Activated CD8-positive, alpha-beta memory T cell treated with anti-CD3 and anti-CD28 coated beads, Interleukin-2, amount 50 U/mL, for 24 hours (primary cell): ENCODE results near the gene TBC1D14.

ENCODE experiments used
- DNase-seq: peaks from one replicate; pipeline ENCODE4 v3.0.0-alpha.2; 2020; ENCODE audit errors: extremely low read depth

TBC1D14 gene

DNA sequence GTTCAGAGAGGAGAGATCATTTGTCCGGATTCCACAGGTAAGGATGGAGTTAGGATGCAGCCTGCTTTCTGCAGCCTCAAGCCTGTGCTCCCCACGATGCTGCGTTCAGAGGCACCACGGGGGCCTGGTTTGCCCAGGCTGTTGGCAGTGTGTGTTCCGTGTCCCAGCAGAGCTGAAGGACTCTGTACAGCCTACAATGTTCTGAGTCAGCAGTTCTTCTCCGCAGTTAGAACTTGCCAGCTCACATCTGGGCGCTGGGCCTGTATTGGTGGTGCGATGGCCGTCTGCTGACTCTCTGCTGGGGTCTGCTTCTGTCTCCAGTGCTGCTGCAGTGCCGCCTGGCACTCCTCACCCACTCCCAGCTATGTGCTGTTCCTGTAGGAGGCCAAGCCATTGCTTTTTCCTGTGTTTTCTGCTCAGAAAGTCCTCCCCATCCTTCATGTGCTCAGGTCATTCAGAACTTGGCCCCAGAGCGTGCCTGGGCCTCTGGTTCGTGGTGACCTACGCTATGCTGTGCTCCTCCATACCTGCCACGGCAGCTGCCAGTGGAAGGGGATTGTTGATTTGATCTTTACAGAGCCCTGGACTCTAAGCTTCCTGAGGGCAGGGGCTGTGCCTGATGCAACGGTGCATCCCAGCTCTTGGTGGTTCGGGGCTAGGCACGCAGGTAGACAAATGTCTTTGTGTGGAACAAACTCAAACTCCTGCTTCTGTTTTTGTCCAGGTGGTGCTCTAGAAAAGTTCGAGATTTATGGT, 91.0 kb downstream of the TBC1D14 start:
- no peak for DNase-seq

DNA sequence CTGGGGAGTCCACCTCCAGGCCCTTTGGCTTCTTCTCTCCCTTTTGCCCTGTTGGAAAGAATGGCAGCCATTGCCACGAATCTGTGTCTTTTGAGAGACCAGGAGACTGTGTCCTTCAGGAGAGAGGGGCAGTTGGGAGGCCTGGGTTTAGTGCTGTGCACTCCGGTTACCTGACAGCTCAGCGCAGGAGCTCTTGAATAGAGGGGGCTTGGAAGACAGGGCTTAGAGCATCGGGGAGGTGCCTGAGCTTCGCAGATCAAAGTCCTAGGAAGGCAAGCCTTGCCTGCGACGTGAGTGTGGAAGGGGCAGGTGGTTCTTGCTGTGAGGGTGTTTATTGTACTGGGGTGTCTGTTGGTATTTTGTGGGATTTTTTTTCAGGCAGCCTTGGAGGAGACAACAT, 91.6 kb downstream of the TBC1D14 start:
- no peak for DNase-seq

DNA sequence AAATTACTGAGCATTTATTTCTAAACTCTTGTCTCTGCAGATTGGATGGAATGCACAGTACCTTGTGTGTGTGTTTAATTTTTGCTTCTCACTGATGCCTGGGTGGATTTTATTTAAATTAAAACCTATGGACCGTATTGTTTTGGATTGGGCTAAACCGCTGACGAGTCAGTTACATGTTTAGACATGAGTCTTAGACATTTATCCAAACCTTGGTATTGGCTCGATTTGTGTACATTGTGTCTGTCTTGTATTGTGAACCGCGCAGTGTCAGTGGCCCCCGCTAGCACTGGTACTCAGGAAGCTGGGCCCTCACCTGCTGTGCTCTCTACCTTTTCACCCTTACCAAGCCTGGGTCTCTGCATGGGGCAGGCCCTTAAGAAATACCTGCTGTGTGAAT, 92.7 kb downstream of the TBC1D14 start:
- DNase-seq: no peak

DNA sequence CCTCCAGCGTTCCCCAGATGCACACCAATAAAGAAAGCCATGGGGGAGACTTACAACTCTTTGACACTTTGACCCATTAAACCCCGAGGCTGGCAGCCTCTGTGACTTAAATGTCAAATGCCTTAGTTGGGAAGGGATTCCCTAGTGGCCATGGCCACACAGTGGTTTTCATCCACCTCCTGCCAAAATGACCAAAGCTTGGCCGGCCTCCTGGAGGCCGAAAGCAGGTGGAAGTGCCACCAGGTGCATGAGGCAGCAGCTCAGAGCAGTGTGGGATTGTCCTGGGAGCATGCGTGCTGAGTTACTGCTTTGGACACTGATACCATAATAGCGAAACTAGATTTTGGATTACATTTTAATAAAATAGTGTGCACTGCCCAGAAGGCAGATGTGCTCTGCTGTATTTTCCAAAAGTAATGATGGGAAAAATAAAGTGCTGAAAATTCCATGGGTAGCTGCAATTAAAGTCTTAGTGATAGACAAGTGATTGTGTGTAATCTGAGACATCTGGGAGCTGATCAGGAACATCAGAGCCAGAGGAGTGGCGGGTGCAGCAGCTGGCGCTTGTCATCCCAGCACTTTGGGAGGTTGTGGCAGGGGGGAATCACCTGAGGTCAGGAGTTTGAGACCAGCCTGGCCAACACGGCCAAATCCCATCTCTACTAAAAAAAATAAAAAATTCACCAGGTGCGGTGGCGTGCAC, 93.7 kb downstream of the TBC1D14 start:
- DNase-seq: no peak

DNA sequence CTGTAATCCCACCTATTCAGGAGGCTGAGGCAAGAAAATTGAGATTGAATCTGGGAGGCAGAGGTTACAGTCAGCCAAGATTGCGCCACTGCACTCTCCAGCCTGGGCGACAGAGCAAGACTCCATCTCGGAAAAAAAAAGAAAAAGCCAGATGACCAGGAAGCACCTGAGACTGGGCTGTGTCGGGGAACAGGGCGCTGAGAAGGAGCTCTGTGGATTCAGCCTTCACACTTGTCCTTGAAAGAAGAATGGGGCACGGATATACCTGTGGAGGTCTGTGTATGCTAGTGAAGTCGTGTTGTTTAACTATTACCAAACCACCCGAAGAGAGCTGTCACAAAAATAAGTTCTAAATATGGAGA, 94.2 kb downstream of the TBC1D14 start:
- DNase-seq: no peak

DNA sequence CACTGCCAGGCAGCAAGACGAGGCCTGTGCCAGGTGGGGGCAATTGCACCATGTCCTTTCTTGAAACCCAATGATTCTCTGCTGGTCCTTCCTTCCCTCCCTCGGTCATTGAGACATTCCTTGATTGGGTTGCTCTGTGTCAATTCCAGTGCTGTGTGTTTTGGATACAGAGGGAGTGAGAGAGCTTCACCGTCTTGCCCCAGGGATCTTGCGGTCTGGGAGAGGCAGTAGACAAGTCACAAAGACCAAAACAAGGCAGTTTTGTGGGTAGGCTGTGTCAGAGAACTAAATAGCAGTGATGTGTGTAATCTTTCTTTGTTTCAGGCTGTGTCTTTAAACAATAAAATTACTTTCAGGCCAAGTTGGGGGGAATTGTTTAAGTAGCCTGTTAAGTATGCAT, 94.7 kb downstream of the TBC1D14 start:
- DNase-seq: no peak

DNA sequence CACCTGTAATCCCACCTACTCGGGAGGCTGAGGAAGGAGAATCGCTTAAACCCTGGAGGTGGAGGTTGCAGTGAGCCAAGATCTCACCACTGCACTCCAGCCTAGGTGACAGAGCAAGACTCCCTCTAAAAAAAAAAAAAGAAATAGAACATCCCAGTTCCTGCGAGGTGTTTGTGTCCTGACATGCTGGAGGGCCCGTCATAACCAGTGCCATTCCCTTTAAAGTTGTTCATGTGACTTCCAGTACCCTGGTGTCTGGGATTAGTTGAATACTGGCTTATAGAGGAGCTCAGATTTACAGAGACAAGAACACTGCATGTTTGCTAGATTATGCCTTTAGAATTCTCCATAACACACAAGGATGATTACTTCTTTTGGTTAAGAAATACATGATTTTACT, 95.9 kb downstream of the TBC1D14 start:
- DNase-seq: no peak

DNA sequence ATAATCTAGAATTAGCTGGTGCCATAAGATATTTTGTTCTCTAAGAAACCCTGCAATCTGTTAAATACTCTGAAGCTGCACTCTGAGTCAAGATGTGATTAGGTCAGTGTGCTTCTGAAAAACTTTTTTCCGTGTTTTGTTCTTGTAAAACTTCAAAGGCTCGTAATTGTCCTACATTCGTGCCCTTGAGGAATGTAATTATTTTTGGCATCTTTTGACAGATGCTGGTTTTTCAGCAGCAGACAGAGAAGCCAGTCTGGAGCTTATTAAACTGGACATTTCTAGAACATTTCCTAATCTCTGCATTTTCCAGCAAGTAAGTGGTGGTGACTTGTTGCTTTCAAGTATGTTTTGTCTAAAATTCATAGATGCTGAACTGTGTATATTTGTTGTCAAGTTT, 96.8 kb downstream of the TBC1D14 start:
- no peak for DNase-seq

DNA sequence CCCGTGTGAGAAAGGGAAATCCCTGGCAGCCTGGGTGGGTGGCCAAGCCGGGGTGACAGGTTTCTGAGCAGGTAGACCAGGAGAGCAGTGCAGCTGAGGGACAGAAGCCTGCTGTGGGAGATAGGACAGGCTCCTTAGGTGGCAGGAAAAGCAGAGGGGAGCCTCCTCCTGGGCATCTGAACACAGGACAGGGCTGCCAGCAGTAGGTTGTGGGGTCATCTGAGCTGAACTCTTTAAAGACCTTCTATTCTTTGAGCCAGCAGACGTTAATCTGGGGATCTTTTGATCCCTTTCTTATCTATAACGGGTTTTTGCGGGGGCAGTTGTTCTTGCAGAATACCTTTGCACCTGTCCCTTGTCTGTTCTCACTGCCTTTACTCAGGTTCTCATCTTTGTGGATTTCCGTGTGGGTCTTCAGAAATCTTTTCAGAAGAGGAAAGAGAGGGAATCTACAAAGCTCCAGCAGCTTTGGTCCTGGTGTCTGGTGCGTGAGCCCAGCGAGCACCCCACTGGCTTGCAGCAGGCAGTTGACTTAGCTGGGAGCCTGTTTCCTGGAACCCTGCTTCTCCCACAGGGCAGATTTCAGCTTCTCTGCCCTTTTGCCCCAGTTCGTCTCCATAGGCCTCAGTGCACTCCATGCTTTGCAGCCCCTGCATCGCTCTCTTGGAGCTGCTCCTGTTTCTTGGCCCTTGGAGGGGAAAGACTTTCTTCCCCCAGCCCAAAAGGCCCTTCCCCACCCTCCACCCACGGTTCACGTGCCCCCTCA, 97.7 kb downstream of the TBC1D14 start:
- DNase-seq: no peak

DNA sequence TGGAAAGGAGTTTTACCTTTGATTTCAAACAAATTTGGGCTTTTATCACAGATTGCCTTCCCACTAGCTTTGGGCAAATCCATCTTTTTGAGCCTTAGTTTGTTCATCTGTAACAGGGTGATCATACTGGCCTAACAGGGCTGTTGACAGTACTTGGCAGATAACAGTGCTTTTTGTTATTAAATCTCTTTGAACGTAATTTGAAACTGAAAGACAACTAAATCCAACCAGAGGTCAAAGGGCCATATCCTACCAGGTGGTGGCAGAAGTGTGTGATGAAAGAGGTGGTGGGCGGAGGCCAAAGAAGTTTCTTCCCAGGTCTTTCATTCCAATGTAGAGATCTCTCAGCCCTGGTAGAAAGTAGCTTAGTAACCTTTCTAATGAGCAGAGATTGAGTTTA, 98.3 kb downstream of the TBC1D14 start:
- no peak for DNase-seq

DNA sequence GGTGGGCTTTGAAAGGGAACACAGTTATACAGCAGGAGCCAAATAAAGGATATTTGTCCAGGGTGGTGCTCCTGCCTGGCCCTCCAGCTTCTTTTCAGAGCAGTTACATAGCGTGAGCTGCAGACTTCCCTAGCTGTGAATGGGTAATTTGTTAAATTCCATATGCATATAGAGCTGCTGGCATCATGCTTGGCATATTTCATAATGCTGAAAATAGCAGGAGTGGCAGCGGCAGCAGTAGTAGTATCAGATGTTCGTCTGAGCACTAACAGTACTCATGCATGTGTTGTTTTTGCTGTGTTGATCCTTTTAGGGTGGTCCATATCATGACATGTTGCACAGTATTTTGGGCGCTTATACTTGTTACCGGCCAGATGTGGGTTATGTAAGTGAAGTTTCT, 99.9 kb downstream of the TBC1D14 start:
- no peak for DNase-seq

DNA sequence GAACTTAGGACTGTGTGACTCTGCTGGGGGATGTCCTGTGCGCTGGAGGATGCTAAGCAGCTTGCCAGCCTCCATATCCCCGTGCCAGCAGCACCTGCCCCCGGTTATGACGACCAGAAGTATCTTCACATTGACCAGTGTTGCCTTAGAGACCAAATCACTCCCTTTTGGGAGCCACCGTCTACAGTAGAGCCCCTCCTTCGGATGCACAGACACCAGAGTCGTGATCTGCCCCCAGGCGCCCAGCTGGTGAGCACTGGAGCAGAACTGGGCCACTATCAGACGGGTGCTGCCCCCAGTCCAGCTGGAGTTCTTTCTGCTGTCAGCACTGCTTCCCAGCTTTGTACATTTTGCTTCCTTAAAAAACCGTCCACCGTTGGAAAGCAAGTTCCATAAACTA, 103.5 kb downstream of the TBC1D14 start:
- no peak for DNase-seq

DNA sequence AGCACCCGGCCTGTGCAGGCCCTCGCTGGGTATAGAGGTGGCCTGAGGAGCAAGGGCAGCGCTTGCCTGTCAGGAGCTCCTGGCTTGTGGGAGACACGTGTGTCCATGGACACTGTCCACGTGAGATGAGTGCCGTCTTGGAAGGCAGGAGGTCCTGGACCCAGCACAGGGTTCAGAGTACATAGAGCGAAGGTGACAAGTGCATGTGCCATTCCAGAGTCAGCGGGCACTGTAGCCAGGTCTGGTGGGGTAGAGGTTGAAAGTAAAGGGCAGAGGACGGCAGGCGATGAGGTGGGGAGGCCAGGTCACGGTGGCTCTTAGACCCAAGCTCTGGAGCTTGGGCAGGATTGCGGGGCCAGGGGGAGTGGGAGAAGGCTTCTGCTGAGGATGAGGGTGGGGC, 105.2 kb downstream of the TBC1D14 start:
- no peak for DNase-seq

DNA sequence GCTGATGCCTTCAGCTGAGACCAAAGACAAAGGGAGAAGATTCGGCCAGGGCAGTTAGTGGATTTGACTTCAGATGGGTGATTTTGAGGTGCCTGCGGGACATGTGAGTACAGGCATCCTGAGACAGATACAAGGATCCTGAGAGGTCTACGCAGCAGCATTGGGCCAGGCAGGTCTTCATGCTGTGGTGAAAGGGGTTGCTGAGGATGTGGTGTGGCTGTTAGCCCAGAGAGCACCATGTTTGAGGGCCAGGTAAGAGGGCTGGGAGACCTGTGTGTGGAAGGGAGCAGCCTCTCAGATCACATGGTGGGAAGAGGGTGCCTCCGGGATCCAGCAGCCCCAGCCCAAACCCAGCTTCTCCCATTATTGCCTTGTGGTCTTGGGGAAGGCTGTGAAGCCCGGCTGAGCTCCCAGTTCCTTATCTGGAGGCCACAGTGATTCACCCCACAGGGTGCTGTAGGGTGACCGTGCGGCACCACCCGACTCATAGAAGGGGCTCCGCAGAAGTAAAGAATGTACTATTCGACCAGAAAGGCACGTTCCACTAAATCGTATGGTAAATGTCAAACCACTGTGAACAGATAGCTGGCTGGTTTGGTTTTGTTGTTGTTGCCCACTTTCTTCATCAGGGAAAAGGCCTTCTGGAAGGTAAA, 105.9 kb downstream of the TBC1D14 start:
- no peak for DNase-seq

DNA sequence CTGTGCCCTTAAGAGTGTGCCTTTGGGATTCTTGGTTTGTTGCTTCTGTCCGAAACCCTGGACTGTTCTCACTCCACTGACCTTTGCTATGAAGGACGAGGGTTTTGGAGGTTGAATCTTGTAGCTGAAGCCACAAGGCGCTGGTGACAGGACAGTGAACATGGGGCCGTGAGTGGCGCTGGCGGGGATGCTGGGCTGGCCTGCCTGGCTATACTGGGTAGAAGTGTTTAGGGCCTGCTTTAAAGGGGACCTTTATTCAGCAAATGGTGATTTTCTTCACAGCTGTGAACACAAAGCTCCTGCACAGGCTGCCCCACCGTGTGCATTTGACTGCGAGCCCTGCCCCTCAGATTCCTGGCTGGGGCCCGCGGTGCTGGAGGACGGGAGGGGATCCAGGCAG, 106.5 kb downstream of the TBC1D14 start:
- no peak for DNase-seq

DNA sequence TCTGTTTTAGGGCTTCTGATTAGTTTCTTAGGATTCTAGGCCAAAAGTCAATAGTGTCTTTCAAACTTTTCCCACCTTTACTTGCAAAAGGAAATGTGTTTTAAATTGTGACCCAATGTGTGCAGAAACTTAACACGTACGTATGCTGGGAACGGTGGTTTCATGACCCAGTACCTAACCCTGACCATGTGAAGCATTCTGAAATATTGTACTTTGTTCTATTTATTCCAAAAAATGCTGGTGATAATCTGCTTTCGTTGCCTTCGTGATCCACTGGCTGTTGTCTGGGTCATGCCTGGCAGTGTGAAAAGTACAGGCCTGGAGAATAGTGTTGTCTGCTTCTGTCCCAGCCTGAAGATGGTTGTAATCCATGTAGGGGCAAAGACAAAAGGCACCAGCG, 106.9 kb downstream of the TBC1D14 start:
- DNase-seq: no peak

DNA sequence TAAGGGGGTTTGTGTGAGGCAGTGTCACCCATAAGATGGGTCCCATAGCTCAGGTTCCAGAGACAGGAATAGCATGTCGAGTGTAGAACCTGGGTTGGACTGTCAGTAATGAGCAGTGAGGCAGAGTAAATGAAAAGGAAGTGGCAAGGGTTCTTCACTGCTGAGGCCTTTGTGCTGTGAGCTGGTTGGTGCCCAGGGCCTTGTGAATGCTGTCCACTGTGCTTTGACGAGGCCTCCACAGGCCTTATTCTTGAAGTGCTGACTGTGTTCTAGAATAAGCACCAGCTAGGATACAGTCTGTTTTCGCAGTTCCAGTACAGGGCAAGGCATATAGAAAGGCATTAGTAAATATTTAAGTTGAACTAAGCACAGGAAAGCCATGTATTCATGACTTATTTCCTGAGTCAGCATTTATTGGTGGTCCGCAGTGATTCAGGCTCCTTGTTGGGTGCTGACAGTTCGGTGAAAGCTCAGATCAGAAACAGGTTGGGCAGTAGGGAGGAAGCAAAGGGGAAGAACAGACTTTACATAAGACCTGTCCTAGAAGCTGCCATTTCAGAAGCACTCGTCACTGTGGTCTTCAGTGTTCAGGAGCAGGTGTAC, 107.9 kb downstream of the TBC1D14 start:
- no peak for DNase-seq

DNA sequence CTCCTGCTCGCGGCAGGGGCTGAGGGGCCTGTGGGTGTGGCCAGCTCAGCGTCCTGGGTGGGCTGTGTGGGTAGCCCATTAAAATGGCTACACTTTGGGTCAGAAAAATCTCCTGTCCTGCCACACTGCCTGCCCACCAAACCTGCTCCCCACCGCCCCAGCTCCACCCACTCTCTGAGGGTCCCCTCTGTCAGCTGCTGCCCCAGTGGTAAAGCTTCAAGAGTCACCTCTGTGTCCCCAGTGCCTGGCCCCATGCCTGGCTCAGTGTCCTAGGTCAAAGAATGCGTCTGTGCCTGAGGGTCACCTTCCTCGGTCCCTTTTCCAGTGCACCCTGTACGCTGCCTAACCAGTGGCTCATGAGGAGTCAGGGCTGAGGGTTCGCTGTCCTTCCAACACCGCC, 108.7 kb downstream of the TBC1D14 start:
- DNase-seq: no peak

DNA sequence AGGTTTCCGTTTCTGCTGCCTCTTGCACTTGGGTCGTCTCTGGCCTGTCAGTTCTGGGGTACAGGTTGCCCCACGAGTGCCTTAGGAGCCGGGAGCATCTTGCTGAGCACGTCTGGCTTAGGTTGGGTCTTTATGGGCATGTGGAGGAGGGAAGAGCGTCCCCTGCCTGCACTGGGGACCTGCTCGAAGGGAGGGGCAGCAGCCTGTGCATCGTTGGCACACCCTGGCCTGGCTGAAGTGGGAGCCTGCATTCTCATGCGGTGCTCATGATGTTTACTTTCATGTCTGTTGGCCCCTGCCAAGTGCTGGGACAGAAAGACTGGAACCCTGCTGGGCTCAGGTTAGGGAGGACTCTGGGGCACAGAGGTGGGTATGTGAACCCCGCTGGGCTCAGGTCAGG, 109.7 kb downstream of the TBC1D14 start:
- DNase-seq: no peak

DNA sequence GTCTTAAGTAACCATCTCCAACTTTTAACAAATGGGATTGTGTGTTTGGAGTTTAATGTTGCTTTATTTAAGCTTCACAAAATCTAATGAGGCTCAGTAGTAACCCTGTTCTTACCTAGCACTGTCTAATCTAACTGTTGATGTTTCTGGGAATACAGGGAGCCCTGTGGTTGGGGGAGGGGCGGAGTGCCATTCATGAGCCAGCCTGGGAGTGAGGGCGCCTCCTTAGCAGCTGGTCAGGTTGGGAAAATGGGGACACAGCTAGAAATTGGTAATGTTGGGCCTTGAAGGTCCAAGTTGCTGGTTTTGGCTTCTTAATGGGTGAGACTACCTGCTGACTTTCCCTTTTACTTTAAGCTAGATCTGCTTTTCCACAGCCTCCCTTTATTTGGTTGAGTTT, 110.7 kb downstream of the TBC1D14 start:
- DNase-seq: no peak

DNA sequence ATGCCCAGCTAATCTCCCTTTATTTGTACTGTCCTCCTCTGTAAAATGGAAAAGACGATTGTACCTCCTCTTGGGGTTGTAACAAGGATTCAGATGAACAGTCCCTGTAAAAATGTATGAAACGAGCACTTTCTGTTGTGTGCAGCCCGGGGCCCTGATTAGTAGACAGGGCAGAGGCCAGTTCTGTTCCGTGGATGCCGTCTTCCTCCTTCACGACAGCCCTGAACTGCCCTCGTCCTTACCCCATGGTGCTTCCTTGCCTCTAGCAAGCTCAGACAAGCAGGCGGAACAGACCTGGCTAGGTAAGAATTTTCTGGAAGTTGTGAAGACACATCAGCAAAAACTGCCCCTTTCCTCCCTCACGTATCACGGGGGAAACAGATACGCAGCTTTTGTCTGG, 111.2 kb downstream of the TBC1D14 start:
- DNase-seq: no peak

DNA sequence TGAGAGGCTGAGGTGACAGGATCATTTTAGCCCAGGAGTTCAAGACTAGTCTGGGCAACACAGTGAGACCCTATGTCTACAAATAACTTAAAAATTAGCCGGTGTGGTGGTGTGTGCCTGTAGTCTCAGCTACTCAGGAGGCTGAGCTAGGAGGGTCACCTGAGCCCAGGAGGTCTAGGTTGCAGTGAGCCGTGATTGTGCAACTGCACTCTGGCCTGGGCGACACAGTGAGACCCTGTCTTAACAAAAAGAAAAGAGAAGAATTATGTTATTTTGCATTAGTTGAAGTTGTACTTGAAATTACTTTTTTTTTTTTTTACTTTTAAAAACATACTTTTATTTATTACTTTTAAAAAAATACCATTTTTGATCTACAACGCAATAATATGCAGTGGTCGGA, 111.7 kb downstream of the TBC1D14 start:
- DNase-seq: no peak
